ENCODE data around the gene CCNY. TPM values are rescaled to one million over a fixed set of nuclear protein-coding genes. Genes with fewer than 3 reads are reported as not detected.

The CCNY gene
- total and polyA plus RNA-seq, 4 donors, result 25.5 to 95.9 (median 54.4) TPM

DNA sequence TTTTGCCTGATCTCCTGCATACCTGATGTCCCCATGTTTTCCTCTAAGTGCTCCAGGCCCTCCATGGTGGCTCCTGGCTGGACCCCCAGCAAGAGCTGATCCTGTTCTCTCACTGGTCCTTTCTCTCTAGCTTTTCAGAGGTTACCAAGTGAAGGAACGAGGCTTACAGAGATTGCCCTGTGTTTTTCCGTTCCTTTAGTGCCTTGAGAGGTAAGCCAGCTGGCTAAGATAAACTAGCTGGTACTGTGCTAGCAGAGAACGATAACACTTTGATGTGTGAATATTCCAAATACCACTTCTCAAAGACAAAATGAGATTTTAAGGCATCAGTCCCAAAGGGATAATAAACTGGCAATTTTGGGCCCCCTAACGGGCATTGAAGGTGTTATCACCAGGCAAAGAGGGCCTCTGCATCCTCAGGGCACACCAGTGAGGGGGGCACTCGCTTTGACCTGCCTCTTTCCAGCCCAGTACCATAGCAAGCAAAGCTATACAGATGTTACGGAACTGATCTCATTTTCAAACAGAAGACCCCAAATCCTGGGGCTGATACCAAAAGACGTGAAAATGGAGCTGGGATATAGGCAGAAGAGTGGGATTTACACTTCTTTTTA, 8.4 kb upstream of the CCNY start:
- H3K27me3 ChIP-seq (ENCODE audit: control insufficient read depth in 1 of 2, insufficient read depth in 2 of 2, low read length in 1 of 2), result no peaks in the 10 kb centered on the region
- intact Hi-C loops (cut with DNase I), result no loop called here
- peaks cover 0 to 14% of the 10 kb centered on the region in 2 donors for H3K4me1 ChIP-seq (ENCODE audit: control insufficient read depth in 1 of 2, insufficient read depth in 2 of 2, low read length in 2 of 2)
- DNase-seq (no peak), ATAC-seq (ENCODE audit: low FRiP score) (no peak)
- H3K27ac ChIP-seq (ENCODE audit: low read depth in 1 of 2, low read length in 2 of 2), result no peak overlapping the region
- no peaks in the 10 kb centered on the region for H3K36me3 ChIP-seq (ENCODE audit: control insufficient read depth in 1 of 2, insufficient read depth in 2 of 2, low read length in 1 of 2)
- no peak overlapping the region for H3K4me3 ChIP-seq (ENCODE audit: low read length in 2 of 2)
- 29 to 42% methylated on average over 7 of the region's 7 CpGs for WGBS, 2 donors
- H3K9me3 ChIP-seq (ENCODE audit: control insufficient read depth, low read length), result no peaks in the 10 kb centered on the region

DNA sequence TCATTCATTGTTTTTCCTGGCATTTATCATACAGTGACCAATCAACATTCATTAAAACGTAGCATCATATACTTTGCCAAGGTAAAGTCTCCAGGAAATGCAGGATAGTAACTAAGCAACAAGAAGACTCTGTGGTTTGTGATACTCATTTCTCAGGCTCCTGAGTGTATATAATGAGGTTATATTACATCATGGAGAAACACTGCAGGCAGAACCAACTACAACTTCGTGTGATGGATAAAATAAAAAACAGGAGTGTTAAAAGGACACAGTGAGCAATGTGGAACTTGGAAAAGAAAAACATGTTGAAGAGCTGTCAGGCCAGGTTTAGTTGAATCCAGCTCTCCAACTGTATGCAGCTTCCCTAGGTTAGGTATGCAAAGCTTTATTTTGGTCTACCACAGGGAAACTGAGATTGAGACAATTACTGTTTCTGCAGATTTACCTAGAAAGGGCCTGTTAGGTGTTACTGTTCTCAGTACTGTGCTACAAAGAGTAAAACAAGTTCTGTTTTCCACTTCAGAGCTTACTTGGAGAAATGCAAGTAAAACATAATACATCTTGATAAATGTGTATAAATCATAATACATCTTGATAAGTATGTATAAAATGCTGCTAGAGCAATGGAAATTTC, 7.8 kb upstream of the CCNY start:
- intact Hi-C loops (cut with DNase I), result no loop called here
- ATAC-seq (ENCODE audit: low FRiP score) (no peak), DNase-seq (no peak)
- Histone ChIP-seq H3K4me1 (ENCODE audit: control insufficient read depth in 1 of 2, insufficient read depth in 2 of 2, low read length in 2 of 2) (peaks cover 0 to 14% of the 10 kb centered on the region in 2 donors), H3K4me3 (ENCODE audit: low read length in 2 of 2) (no peak overlapping the region), H3K27ac (ENCODE audit: low read depth in 1 of 2, low read length in 2 of 2) (no peak overlapping the region), H3K27me3 (ENCODE audit: control insufficient read depth in 1 of 2, insufficient read depth in 2 of 2, low read length in 1 of 2) (no peaks in the 10 kb centered on the region), H3K9me3 (ENCODE audit: control insufficient read depth, low read length) (no peaks in the 10 kb centered on the region), H3K36me3 (ENCODE audit: control insufficient read depth in 1 of 2, insufficient read depth in 2 of 2, low read length in 1 of 2) (no peaks in the 10 kb centered on the region)
- 8% methylated on average over 2 of the region's 2 CpGs for WGBS, 2 donors

DNA sequence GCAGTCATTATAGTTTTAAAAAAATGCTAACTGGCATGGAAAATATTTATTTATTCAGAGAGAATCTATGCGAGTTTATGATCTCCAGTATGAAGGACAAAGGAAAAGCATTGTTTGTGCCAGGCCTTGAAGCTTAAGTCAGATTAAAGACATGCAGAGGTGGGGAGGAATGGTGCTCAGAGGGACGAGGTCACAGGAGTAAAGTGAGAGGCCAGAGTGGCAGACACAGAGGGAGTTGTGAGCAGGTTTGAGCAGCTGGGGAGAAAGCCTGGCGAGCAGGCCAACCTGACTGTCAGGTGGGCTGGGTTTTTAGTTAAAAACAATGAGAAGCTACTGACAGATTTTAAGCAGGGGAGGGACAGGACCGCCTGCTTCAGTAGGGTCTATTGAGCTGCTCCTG, 6.8 kb upstream of the CCNY start:
- H3K9me3 ChIP-seq (ENCODE audit: control insufficient read depth, low read length), result no peaks in the 10 kb centered on the region
- intact Hi-C loops (cut with DNase I), result no loop called here
- H3K27ac ChIP-seq (ENCODE audit: low read depth in 1 of 2, low read length in 2 of 2), result no peak overlapping the region
- 66 to 79% methylated on average over 4 of the region's 4 CpGs for WGBS, 2 donors
- H3K36me3 ChIP-seq (ENCODE audit: control insufficient read depth in 1 of 2, insufficient read depth in 2 of 2, low read length in 1 of 2), result no peaks in the 10 kb centered on the region
- ATAC-seq (ENCODE audit: low FRiP score) (peak; percentile 38), DNase-seq (peak in 1 of 2 donors; percentile 34)
- H3K27me3 ChIP-seq (ENCODE audit: control insufficient read depth in 1 of 2, insufficient read depth in 2 of 2, low read length in 1 of 2), result no peaks in the 10 kb centered on the region
- peaks cover 0 to 18% of the 10 kb centered on the region in 2 donors for H3K4me1 ChIP-seq (ENCODE audit: control insufficient read depth in 1 of 2, insufficient read depth in 2 of 2, low read length in 2 of 2)
- no peak overlapping the region for H3K4me3 ChIP-seq (ENCODE audit: low read length in 2 of 2)

DNA sequence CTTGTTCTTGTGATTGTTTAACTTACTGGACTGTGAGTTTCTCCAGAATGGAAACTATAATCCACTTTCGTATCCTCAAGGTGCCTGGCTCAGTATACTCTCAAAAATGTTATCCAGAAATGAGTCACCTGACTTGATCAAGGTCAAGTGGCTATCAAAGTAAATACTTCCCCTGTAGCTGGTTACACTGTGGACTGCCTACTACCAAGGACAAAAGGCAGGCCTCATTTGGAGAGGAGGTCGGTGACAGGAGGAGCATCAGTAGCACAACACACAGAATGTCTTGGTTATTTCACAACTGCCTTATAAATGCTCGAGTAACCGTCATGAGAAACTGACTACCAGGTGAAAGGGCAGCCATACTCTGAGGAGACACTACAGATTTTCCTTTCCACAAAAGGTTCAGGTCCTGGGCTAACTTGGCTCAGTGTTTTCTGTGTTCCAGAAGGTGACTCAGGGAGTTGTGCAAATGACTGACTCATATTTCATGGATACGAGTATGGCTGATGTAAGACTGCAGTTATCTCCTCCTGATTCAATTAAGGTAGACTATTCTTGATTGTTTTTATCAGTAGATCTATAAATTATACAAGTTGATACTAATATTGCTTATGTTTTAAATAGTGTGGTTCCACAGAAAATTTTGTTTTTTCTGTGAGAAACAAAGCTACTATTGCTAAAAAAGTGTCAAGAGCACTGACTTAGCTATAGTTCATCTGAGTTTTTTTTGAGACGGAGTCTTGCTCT, 4.2 kb upstream of the CCNY start:
- DNase-seq (no peak), ATAC-seq (ENCODE audit: low FRiP score) (no peak)
- intact Hi-C loops (cut with DNase I), result loop anchor here in 1 of 2 donors (10.0 kb wide), 2 partner anchors 207 to 233 kb away; partner anchors contain the start of gene CREM
- Histone ChIP-seq H3K27ac (ENCODE audit: low read depth in 1 of 2, low read length in 2 of 2) (no peak overlapping the region), H3K9me3 (ENCODE audit: control insufficient read depth, low read length) (no peaks in the 10 kb centered on the region), H3K27me3 (ENCODE audit: control insufficient read depth in 1 of 2, insufficient read depth in 2 of 2, low read length in 1 of 2) (no peaks in the 10 kb centered on the region), H3K4me1 (ENCODE audit: control insufficient read depth in 1 of 2, insufficient read depth in 2 of 2, low read length in 2 of 2) (peaks cover 0 to 25% of the 10 kb centered on the region in 2 donors), H3K4me3 (ENCODE audit: low read length in 2 of 2) (no peak overlapping the region), H3K36me3 (ENCODE audit: control insufficient read depth in 1 of 2, insufficient read depth in 2 of 2, low read length in 1 of 2) (no peaks in the 10 kb centered on the region)
- 63 to 64% methylated on average over 6 of the region's 6 CpGs for WGBS, 2 donors

DNA sequence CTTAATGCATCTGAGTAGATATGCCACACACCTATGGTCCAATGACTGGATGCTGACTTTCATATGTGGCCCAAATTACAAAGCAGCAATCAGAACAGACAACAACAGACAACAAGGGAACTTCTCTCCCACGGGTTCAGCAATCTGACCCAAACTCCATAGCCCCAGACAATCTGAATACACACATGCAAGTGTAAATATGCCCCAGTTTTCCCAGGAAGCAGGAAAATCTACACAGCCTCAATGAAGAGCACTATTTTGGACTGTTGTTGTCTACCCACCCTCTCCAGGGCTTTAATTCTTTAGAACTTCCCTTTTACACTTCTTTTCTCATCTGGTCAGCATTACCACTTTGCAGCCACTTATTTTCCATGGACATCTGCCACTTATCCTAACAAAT, 2.0 kb upstream of the CCNY start:
- no peak overlapping the region for H3K27ac ChIP-seq (ENCODE audit: low read depth in 1 of 2, low read length in 2 of 2)
- 72 to 74% methylated on average over 1 of the region's 1 CpG for WGBS, 2 donors
- no peaks in the 10 kb centered on the region for H3K36me3 ChIP-seq (ENCODE audit: control insufficient read depth in 1 of 2, insufficient read depth in 2 of 2, low read length in 1 of 2)
- intact Hi-C loops (cut with DNase I), result loop anchor here in 1 of 2 donors (10.0 kb wide), 2 partner anchors 209 to 231 kb away; partner anchors contain the start of gene CREM
- no peak for DNase-seq
- H3K27me3 ChIP-seq (ENCODE audit: control insufficient read depth in 1 of 2, insufficient read depth in 2 of 2, low read length in 1 of 2), result no peaks in the 10 kb centered on the region
- ATAC-seq (ENCODE audit: low FRiP score), result no peak
- H3K4me1 ChIP-seq (ENCODE audit: control insufficient read depth in 1 of 2, insufficient read depth in 2 of 2, low read length in 2 of 2), result peaks cover 0 to 16% of the 10 kb centered on the region in 2 donors
- no peak overlapping the region for H3K4me3 ChIP-seq (ENCODE audit: low read length in 2 of 2)
- no peaks in the 10 kb centered on the region for H3K9me3 ChIP-seq (ENCODE audit: control insufficient read depth, low read length)

DNA sequence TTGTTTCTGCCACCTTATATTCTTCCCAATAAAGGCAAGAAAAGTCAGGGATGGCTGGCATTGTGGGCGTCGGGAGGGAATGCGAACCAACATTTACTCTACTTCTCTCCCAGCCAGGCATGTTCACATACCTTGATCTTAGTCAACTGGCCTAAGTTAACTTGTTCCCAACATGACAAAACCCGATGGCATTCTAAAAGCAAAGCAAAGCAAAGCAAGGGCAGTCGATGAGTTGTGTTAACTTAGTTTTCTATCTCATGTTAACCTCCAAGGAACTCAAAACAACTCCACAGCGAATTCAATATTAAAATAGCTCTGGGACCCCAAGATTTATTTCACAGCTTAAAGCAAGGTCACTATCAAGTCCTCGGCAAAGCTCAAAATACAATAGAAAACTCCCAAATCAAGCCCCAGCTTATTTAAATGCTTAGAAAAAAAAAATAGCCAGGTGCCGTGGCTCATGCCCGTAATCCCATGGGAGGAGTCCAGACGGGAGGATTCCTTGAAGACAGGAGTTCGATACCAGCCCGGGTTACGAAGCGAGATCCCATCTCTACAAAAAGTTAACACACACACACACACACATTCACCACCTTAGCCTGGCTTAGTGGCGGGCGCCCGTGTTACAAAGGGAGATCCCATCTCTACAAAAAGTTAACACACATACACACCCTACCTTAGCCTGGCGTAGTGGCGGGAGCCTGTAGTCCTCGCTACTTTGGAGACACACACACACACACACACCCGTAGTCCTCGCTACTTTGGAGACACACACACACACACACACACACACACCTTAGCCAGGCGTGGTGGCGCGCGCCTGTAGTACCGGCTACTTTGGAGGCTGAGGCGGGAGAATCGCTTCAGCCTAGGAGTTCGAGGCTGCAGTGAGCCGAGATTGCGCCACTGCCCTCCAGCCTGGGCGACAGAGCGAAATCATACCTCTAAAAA, 901 bp upstream of the CCNY start:
- peaks cover 0 to 16% of the 10 kb centered on the region in 2 donors for H3K4me1 ChIP-seq (ENCODE audit: control insufficient read depth in 1 of 2, insufficient read depth in 2 of 2, low read length in 2 of 2)
- intact Hi-C loops (cut with DNase I), result loop anchor here in 1 of 2 donors (10.0 kb wide), 2 partner anchors 211 to 229 kb away; partner anchors contain the start of gene CREM
- WGBS, 2 donors, result 12 to 25% methylated on average over 34 of the region's 34 CpGs

DNA sequence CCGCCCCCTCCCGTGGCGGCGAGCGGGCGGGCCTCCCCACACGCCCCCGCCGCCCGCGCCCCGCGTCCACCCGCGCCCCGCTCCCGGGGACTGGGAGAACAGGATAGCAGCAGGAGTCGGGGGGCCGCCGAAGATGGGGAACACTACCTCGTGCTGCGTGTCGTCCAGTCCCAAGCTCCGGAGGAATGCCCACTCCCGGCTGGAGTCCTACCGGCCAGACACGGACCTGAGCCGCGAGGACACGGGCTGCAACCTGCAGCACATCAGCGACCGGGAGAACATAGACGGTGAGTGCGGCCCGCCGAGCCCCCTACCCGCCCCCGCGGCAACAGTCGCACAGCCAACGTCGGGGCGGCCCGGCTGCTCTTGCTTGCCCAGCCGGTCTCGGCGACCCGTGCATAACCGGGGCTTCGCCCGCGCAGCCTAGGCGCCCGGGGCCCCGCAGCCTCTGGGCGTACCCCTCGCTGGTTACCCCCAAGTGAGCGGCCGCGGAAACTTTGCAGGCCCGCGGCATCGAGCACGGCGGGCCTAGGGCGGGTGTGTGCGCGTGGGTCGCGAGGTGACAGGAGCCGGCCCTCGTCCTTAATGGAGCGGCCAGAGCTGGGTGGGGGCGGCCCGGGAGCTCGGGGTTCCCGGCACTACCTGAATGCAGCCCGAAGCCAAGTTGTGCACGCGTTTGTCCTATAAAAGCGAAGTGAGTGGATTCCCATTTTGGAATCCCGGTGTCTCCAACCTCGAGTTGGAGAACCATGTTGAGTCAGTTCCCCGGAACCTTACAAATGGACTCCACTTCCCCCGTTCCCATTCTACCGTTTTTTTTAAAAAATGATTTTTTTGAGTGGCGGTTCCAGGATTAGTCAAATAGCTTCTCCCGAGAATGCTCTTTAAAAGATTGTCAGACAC, 863 bp downstream of the CCNY start:
- no peak overlapping the region for H3K27ac ChIP-seq (ENCODE audit: low read depth in 1 of 2, low read length in 2 of 2)
- H3K36me3 ChIP-seq (ENCODE audit: control insufficient read depth in 1 of 2, insufficient read depth in 2 of 2, low read length in 1 of 2), result no peaks in the 10 kb centered on the region
- no peaks in the 10 kb centered on the region for H3K9me3 ChIP-seq (ENCODE audit: control insufficient read depth, low read length)
- ATAC-seq (ENCODE audit: low FRiP score) (peak; percentile 33), DNase-seq (peak; percentile 67 to 81)
- H3K27me3 ChIP-seq (ENCODE audit: control insufficient read depth in 1 of 2, insufficient read depth in 2 of 2, low read length in 1 of 2), result no peaks in the 10 kb centered on the region
- H3K4me3 ChIP-seq (ENCODE audit: low read length in 2 of 2), result peak overlapping the region; percentile 97 to 100
- whole genome bisulfite sequencing, 2 donors, result 0 to 1% methylated on average over 73 to 88 of the region's 88 CpGs
- peaks cover 0 to 10% of the 10 kb centered on the region in 2 donors for H3K4me1 ChIP-seq (ENCODE audit: control insufficient read depth in 1 of 2, insufficient read depth in 2 of 2, low read length in 2 of 2)
- intact Hi-C loops (cut with DNase I), result loop anchor here in 1 of 2 donors (10.0 kb wide), 2 partner anchors 212 to 228 kb away; partner anchors contain the start of gene CREM

More for the DNA sequence above, 901 bp upstream of the CCNY start:
- DNase-seq (no peak), ATAC-seq (ENCODE audit: low FRiP score) (peak; percentile 28)
- Histone ChIP-seq H3K27me3 (ENCODE audit: control insufficient read depth in 1 of 2, insufficient read depth in 2 of 2, low read length in 1 of 2) (no peaks in the 10 kb centered on the region), H3K36me3 (ENCODE audit: control insufficient read depth in 1 of 2, insufficient read depth in 2 of 2, low read length in 1 of 2) (no peaks in the 10 kb centered on the region), H3K27ac (ENCODE audit: low read depth in 1 of 2, low read length in 2 of 2) (peak overlapping the region in 1 of 2 donors; percentile 30), H3K9me3 (ENCODE audit: control insufficient read depth, low read length) (no peaks in the 10 kb centered on the region), H3K4me3 (ENCODE audit: low read length in 2 of 2) (peak overlapping the region; percentile 97 to 100)
